ENCODE results near the gene CLDN5. TPM values are rescaled to one million over a fixed set of nuclear protein-coding genes. Genes with fewer than 3 reads are reported as not detected.

Gene CLDN5
- total and polyA plus RNA-seq, 12 donors = 19.8 to 102 (median 40.7) TPM

DNA sequence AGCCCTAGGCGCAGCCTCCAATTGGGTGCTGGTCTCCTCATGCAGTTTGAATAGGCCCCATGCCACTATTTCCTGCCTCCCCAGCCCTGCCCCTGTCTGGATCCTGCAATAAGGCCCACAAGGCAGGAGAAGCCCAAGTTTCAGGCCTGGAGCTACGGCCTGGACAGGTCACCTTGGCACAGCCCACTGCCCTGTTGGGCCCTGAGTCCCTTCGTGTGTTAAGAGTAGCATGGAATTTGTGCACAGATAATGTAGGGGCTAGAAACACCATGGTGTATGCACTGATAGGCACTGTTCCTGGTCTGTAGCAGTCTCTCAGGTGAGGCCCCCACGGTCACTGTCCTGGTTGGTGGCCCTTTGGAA, 24.3 kb downstream of the CLDN5 start:
- intact Hi-C loops (cut with DNase I) = loop anchor here in 2 of 10 donors (5.0 kb wide), 1 partner anchor 127 kb away; no protein-coding TSS in a partner anchor
- Histone ChIP-seq H3K27me3 (no peaks in the 10 kb centered on the region), H3K36me3 (peaks cover 0 to 6% (median 0%) of the 10 kb centered on the region in 9 donors), H3K4me1 (peaks cover 0 to 4% (median 0%) of the 10 kb centered on the region in 9 donors), H3K4me3 (no peak overlapping the region), H3K9me3 (no peaks in the 10 kb centered on the region), H3K27ac (no peak overlapping the region)
- 94 to 96% methylated on average over 4 of the region's 4 CpGs for WGBS, 2 donors
- ATAC-seq (no peak), DNase-seq (no peak)
- TF ChIP-seq, protein P1, sequence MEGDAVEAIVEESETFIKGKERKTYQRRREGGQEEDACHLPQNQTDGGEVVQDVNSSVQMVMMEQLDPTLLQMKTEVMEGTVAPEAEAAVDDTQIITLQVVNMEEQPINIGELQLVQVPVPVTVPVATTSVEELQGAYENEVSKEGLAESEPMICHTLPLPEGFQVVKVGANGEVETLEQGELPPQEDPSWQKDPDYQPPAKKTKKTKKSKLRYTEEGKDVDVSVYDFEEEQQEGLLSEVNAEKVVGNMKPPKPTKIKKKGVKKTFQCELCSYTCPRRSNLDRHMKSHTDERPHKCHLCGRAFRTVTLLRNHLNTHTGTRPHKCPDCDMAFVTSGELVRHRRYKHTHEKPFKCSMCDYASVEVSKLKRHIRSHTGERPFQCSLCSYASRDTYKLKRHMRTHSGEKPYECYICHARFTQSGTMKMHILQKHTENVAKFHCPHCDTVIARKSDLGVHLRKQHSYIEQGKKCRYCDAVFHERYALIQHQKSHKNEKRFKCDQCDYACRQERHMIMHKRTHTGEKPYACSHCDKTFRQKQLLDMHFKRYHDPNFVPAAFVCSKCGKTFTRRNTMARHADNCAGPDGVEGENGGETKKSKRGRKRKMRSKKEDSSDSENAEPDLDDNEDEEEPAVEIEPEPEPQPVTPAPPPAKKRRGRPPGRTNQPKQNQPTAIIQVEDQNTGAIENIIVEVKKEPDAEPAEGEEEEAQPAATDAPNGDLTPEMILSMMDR (IDR thresholded peaks at IDR 0.05) = no peak

DNA sequence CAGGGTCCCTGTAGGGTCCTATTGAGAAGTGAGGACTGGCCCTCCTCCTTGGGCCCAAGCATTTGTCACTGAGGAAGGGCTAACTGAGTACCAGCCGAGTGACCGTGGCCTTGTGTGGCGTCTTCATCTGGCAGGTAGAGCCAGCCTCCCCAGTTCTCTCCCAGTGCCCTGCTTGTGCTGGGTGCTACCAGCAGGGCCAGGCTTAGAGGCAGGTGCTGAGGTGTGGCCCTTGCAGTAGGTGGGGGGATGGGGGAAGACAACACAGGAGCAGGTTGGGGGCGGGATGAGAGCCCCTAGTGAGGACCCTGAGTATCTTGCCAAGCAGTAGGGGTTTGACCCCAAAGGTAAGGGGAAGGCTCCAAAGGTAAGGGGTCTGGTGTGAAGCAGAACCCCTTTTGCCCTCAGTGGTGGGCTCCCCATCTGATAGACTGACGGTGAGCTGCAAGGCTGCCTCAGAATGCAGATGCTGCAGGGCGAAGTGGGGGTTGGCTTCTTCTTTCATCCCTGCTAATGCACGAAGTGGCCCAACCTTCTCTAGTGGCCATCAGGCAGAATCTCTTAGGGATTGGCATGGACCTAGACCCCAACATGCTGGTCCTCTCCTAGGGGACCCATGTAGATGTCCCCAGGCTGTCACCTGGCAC, 24.9 kb downstream of the CLDN5 start:
- intact Hi-C loops (cut with DNase I) = loop anchor here in 2 of 10 donors (5.0 kb wide), 1 partner anchor 128 kb away; no protein-coding TSS in a partner anchor
- Histone ChIP-seq H3K4me3 (no peak overlapping the region), H3K27me3 (no peaks in the 10 kb centered on the region), H3K9me3 (no peaks in the 10 kb centered on the region), H3K4me1 (peaks cover 0 to 4% (median 0%) of the 10 kb centered on the region in 9 donors), H3K36me3 (peaks cover 0 to 11% (median 0%) of the 10 kb centered on the region in 9 donors), H3K27ac (no peak overlapping the region)
- ATAC-seq = no peak
- TF ChIP-seq, protein P1 (IDR thresholded peaks at IDR 0.05) = no peak
- DNase-seq = no peak
- 97 to 99% methylated on average over 7 of the region's 7 CpGs for WGBS, 2 donors

DNA sequence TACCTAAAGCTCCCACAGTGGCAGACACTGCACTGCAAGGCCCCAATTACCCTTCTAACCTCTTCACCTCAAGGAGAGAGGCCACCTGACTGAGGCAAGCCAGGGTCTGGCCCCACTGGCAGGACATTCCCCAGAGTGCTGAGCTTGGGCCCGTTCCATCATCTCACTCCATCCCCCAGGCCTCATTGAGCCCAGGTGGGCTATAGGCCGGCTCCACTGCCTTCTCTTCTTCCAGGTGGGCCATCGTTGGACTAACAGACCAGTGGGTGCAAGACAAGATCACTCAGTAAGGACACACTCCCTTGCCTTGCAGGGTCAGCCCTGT, 25.4 kb downstream of the CLDN5 start:
- no peak for DNase-seq
- H3K9me3 ChIP-seq = no peaks in the 10 kb centered on the region
- peaks cover 0 to 16% (median 0%) of the 10 kb centered on the region in 9 donors for H3K36me3 ChIP-seq
- peaks cover 0 to 4% (median 0%) of the 10 kb centered on the region in 9 donors for H3K4me1 ChIP-seq
- intact Hi-C loops (cut with DNase I) = loop anchor here in 2 of 10 donors (5.0 kb wide), 1 partner anchor 128 kb away; no protein-coding TSS in a partner anchor
- TF ChIP-seq, protein P1 (IDR thresholded peaks at IDR 0.05) = no peak
- H3K4me3 ChIP-seq = no peak overlapping the region
- no peaks in the 10 kb centered on the region for H3K27me3 ChIP-seq
- WGBS, 2 donors = 94 to 96% methylated on average over 3 of the region's 3 CpGs
- no peak overlapping the region for H3K27ac ChIP-seq
- peak in 1 of 8 donors; percentile 44 for ATAC-seq

DNA sequence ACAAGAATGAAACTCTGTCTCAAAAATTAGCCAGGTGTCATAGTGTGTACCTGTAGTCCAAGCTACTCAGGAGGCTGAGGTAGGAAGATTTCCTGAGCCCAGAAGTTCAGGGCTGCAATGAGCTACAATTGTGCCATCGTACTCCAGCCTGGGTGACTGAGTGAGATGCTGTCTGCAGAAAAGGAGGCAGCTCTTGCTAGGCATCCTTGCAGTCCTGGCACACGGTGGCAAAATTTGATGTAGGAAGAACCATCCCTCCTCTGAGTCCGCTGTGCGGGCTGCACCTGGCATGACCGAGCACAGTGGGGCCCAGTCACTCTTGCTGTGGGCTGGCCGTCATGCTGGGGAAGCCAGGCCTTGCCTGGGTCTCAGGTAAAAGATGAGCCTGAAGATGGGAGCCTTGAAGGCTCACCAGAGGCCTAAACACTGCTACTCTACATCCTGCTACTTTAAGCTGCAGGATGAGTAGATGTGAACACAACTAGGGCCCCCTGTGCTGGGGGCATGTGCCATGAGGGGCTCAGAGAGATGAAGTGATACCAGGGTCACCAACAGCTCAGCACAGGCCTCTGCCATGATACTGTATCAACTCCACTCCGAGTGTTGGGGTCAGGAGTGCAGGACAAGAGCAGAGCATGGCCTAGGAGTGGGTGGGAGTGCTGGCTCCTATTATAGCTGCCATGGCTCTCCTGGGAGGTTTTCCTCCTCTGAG, 25.9 kb downstream of the CLDN5 start:
- Histone ChIP-seq H3K9me3 (no peaks in the 10 kb centered on the region), H3K27me3 (no peaks in the 10 kb centered on the region), H3K27ac (no peak overlapping the region), H3K4me3 (no peak overlapping the region), H3K4me1 (peaks cover 0 to 4% (median 0%) of the 10 kb centered on the region in 9 donors), H3K36me3 (peaks cover 0 to 16% (median 0%) of the 10 kb centered on the region in 9 donors)
- intact Hi-C loops (cut with DNase I) = loop anchor here in 2 of 10 donors (5.0 kb wide), 1 partner anchor 129 kb away; no protein-coding TSS in a partner anchor
- DNase-seq = no peak
- TF ChIP-seq, protein P1 (IDR thresholded peaks at IDR 0.05) = no peak
- peak in 1 of 8 donors; percentile 12 for ATAC-seq
- WGBS, 2 donors = 96 to 97% methylated on average over 7 of the region's 7 CpGs
